NCI-H524 treated with DMSO at 0.1 percent for 48 hours (cell line): ENCODE results near the gene GNRH2.
"Not testable (repeated sequence)": the region's sequence is repeated elsewhere in the genome, so short reads cannot be mapped to it uniquely, and the experiment has no call there.

Source experiments
- DNase-seq: peaks from one replicate; lab custom pipeline; 2025; lab: John Stamatoyannopoulos, UW

GNRH2 gene

DNA sequence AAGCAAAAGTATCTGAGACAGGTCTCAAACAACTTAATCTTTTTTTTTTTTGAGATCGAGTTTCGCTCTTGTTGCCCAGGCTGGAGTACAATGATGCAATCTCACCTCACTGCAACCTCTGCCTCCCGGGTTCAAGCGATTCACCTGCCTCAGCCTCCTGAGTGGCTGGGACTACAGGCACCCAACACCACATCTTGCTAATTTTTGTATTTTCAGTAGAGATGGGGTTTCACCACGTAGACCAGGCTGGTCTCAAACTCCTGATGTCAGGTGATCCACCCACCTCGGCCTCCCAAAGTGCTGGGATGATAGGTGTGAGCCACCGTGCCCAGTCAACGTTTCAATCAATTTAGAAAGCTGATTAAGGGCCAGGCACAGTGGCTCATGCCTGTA lies 29.8 kb downstream of the GNRH2 start:
- DNase-seq, result not testable (repeated sequence)

DNA sequence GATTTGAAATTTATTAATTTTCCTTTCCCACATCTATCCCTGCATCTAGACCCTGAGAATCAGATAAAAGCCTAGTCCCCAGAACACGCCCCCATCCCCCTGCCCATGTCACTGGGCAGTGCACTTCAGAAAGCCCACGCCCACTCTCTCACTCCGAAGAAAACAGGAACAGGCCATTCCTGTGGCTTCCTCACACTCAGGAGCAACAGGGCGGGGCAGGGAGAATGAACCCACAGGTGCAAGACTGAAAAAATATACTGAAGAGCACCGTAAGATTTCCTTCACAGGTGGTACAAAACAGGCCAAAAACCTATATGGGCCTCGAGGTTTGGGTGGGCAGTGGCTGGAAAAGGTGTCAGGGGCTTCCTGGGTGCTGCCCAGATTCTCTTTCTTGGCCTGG lies 31.4 kb downstream of the GNRH2 start:
- no peak for DNase-seq

DNA sequence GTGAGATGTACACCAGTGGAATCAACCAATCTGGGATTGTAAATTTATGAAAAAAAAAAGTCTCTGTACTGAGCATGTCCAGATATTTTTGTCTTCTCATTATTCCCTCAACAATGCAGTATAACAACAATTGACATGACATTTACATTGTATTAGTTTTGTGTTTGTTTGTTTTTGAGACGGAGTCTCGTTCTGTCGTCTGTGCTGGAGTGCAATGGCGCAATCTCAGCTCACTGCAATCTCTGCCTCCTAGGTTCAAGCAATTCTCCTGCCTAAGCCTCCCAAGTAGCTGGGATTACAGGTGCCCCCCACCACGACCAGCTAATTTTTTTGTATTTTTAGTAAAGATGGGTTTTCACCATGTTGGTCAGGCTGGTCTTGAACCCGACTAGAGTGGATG lies 31.9 kb downstream of the GNRH2 start:
- DNase-seq, result not testable (repeated sequence)

DNA sequence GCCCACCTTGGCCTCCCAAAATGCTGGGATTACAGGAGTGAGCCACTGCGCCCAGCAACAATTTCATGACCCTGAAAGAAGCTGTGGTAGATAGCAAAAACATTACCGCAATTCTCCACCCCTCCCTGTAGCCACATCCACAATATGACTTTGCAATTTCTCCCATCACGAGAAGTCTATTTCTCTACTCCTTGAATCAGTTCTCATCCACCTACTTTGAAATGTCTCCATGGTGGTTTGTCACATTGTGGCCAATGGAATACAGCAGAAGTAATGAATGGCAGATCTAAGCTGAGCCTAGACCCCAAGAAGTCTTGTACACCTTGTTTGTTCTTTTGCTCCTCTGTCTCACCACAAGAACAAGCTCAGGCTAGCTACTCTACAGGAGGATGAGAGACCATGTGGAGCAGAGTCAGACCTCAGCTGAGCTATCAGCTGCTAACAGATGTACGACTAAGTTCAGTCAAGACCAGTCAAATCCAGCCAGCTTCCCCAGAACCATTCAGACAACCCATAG lies 34.3 kb downstream of the GNRH2 start:
- DNase-seq, result no peak

DNA sequence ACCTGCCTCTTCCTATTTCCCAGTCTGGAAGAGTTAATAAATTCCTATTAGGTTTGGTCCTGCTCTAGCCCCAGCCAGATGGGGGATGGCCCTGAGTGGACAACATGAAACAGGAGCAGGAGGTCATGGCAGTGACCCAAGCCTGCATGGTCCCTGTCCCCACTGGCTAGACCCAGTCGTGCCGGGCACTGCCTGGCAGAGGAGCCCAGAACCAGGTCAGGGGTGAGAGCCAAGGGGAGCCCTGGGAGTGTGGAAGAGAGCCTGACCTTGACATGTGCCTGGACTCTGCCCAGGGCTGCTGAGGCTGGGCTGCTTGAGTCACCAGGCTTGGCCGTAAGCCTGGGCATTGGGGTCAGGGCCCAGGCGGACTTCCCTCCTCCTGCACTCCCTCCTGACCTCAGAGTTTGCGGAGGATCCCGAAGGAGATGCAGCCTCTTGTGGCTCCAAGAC lies 37.5 kb downstream of the GNRH2 start:
- no peak for DNase-seq

DNA sequence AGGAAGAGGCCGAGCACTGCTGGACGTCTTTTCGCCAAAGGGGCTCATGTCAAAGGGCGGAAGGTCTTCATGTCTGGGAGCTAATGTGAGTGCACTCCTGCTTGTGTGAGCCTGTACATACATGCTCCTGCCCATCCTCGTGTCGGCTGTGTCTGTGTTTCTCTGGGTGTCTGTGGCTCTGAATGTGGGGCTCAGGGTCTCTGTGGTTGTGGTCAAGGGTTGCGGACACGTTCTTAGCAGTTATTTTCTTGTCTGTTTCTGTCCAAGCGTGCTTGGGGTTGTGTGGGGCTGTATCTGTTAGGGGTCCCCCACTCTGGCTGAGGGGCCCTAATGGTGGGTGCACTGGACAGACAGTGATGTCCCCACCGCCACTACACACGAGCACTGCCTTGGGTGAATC lies 38.2 kb downstream of the GNRH2 start:
- no peak for DNase-seq

DNA sequence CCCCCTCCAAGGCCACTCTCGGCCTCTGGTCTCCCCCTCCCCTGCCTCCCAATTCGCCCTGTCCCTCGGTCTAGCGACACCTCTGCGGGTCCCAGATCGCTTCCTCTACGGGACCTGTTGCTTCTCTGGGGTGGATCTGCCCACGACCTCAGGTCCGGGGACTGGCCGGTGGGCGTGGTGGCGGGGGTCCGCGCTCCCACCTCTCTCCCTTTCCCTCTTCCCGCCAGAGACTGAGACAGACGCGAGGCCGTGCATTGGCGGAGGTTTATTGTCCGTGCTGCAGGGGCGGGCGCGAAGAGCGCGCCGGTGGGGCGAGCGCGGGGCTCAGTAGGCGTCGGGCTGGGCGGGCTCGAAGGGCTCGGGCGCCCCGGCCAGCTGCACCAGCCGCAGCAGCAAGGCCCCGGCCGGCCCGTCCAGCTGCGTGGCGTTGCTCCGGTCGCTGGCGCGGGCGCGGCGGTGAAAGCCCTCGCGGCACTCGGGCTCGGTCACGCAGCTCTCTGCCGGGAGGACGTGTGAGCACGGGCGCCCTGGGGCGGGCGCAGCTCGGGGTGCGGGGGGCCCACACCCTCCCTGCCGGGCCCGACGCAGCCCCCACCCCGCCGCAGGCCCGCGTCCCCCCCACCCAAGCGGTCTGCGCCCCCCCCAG lies 39.0 kb downstream of the GNRH2 start:
- no peak for DNase-seq

DNA sequence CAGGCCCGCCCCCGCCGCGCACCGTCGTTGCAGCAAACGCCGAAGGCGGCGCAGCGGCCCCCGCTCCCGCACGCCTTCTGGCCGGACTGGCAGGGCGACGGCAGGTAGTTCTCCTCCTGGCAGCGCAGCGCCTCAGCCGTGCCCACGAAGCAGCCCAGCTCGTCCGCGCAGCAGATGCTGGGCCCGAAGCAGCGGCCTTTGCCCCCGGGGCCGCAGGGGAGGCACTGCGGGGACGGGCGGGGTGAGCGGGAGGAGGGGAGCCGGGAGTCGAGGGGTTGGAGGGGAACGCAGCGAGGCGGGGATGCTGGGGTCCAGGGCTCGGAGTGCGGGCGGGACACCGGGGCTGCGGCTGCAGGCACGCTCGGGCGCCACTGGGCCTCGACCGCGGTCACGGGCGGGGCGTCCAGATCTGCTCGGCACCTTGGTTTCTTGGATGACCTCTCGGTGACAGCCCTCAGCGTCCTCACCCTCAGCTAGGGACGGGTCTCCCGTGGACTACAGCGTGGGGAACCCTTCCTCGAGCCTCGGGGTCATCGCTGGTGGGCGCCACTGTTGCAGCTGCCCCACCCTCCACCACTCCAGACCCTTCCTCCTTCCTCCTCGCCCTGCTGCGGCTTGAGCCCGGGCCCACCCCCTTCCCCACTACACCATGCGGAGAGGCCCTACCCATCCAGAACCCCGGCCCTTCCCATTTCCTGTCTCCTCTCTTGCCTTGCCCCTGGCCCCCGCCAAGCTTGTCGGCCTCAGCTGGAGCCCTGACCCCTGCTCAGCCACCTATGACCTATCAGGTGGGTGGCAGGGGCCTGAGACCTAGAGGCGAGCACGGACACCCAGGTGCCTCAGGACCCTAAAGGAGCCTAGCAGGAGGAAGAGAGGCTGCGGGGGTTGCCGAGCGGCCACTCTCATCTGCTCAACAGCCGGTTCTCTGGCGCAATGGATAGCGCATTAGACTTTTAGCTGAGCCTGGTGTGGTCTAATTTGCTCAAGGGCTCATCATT lies 39.8 kb downstream of the GNRH2 start:
- no peak for DNase-seq

DNA sequence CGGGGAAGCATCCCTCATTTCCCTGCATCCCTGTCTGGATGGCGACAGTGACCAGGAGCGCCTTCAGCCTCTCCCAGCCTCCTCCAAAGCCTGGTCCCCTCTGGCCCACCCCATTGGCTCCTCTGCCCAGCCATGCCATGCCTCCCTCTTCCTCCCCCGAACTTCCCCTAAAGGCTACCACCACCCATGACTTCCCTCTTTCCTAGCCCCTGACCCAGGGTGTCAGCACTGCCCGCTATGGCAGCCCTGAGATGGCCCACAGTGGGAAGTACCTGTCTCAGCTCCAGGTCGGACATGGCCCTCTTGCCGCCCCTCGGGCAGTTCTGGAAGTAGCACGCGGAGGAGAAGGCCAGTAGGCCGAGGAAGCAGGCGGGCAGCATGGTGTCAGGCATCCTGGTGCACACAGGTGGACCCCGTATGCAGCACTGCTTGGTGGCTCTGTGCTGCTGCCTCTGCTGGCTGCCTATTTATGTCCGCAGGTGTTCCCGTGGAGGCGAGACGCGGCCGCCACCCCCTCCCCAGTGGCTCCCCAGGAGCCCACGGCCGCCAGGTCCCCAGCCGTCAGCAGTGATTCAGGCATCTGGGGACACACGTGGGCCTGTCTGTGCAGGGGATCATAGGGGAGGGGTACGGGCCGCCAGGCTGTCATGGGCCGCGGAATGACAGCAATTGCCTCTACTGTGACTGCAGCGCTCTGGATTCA lies 41.0 kb downstream of the GNRH2 start, which contains the start of gene AVP:
Gene AVP (minus strand): TSS at position 442 of the 703 bp plus-strand sequence. CDS start 50 bp downstream, at position 392.
- no peak for DNase-seq

DNA sequence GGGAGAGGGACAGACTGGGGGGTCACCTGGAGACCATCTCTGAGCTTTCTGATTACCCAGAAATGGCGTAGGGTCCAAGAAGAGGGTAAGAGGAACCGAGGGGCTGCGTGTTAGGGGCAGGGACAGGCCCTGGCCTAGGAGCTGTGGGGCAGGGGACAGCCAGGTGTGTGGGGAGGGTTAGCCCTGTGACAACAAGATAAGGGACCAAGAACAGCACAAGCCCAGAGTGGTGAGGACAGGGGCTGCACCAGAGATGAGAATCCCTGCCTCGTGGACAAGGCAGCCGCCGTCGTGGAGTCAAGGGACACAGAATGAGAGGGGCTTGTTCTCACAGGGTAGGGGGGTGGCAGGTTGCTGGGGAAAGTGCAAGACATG lies 41.6 kb downstream of the GNRH2 start:
- DNase-seq, result no peak

DNA sequence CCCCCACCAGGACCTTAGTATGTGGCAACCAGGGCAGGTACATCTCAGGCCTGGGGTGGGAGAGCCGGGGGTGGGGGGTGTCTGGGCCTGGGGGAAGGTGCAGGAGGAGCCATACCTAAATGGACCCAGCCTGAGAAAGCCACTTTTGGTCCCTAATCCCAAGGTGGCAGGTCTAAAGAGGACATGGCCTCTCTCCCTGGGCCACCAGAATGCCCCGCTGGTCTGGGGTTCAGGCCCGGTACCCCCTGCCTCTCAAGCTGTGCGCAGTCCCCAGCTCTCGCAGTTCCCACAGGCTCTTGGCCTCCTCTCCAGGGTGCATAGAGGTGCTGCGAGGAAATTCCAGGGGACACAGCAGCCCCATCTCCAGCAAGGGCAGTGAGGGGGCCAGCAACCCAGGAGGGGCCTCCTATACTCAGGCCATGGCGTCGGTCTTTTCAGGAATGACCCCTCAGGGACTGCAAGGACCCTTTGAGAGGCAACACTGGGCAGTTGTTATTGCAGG lies 42.2 kb downstream of the GNRH2 start:
- DNase-seq, result no peak

DNA sequence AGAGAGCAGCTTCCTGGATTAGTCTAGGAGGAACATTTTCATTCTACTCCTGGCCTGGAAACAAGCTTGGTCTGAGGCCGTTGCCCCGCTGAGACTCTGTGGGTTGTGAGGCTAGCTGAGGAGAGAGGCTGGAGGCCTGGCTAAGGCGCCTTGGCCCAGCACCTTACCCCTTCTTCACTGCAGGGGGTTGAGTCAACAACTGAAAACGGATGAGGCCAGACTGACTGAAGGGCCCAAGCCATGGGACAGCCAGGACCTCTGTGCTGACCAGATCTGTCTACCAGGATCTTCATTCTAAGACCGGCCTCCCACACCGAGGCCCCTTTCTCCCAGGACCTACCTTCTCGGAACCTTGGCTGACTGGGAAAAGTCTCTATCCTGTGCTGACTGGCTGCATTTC lies 44.6 kb downstream of the GNRH2 start:
- no peak for DNase-seq

DNA sequence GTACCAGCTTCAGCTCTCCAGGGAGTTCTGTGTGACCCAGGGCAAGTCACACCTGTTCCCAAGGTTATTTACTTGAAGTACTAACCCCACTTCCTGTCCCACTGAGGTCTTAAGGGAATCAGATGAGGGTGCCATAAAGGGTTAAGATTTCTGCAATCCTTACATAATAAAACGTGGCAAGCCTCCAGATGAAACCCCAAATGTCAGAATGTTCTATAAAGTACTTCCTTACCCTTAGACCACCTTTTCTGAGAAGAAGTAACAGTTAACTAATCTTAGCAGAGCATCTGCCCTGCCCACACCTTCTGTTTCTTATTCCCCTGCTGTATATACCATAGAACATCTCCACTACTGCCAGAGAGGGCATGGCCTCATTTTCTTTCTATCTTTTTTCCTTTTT lies 47.1 kb downstream of the GNRH2 start:
- no peak for DNase-seq

DNA sequence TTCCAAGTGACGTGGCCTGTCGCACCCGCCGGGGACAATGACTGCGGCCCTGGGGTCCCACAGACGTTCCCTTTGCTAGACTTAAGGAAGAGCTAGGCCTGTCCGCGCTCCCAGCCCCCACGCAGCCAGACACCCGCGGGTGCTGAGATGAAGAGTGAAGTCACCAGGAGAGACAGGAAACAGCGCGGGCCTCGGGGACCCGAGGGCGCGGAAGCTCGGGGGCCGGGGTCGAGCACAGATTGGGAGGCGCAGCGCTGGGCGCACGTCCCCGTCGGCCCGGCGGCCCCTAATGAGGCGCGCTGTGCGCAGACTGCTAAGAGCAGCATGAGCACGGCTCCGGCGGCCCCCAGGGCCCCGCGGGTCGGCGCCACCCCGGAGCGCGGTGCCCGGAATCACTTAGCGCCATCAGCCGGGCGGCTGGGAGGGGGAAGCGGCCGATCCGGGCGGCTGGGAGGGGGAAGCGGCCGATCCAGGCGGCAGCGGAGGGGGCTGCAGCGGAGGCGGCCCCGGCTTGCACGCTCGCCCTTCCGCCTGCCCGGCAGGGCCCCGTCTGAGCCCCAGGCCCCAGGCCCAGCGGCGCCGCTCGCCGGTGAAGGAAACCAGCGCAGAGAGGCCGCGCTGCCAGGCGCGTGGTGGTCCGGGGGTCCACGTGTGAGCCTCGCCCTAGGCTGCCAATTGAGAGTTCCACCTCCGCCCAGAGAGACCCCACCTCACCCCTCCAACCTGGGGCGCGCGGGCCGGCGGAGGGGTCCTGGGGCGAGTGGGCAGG lies 49.4 kb downstream of the GNRH2 start:
- DNase-seq, result no peak

DNA sequence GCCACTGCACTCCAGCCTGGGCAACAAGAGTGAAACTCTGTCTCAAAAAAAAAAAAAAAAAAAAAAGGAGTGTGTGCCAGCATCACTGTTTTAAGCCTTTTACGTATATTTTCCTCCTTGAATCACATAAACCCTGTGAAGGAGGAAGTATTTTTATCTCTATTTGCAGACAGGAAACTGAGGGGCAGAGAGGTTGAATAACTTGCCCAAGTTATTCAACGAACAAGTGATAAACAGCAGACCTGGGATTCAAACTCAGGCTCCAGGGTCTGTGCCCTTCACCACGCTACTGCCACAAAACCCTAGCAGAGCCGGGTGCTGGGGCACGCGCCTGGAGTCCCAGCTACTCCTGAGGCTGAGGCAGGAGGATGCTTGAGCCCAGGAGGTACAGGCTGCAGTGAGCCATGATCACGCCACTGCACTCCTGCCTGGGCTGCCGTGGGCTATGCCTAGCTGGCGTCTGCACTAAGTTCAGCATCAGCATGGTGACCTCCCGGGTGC lies 50.5 kb downstream of the GNRH2 start:
- DNase-seq, result no peak

DNA sequence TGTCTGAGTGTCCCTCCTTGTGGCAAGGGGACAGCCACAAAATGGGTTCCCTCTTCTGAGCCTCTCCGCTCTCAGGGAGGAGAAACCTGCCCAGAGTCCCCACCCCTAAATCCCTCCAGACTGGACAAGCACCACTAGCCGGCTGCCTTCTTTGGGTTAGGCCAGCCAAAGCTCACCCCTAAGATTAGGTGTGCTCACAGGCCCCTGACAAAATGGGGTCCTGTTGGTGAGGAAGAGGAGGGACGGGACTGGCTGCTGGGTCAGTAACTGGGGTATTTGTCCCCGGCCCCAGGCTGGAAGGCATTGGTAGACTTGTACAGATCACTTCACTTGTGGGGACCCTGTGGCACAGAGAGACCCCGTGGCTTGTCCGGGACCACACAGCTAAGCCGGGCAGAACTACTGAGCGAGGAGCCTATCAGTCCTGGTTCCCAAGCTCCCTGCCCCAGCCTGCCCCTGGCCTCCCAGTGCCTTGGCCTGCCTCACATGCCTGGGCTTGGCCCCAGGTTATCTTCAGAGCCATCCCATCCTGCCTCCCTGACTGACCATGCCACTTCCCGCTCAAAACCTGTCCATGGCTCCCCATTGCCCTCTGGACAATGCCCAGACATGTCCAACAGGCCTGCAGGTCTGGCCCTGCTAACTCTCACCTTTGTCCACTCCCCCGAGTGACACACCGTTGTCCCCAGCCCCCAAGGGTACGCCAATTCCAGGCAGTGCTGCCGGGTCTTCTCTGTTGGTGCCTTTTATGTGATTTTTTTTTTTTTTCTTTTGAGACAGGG lies 51.6 kb downstream of the GNRH2 start:
- DNase-seq, result no peak
